Activated CD8-positive, alpha-beta T cell treated with anti-CD3 and anti-CD28 coated beads, Interleukin-2, amount 10 ng/mL, durations not matched to agents 7 days and 5 days (primary cell): ENCODE measurements around the gene ABCB9. TPM values are rescaled to one million over a fixed set of nuclear protein-coding genes. Genes with fewer than 3 reads are reported as not detected.

Experiments used
- microRNA-seq: library from miRNA; unstranded; fragments of <30 nt; microRNA quantifications from one replicate; pipeline ENCODE4 v1.2.0, GENCODE V29; 2022
- total RNA-seq, 2 experiments: library from RNA; stranded (reverse); gene quantifications; one replicate each; pipeline ENCODE4 v1.2.3, GENCODE V29; 2021

The ABCB9 gene
- total RNA-seq, 2 experiments from 2014 or later = 5.9 to 6.0 TPM

Small RNA genes lying within 50 kb of the gene (microRNA-seq; reads per million reads assigned to microRNA genes)
- not detected for gene MIR4304

Other genes with a start within 250 kb of the ABCB9 start
- not detected for gene HCAR3, start 249.7 kb downstream of the ABCB9 start, total RNA-seq
- gene HCAR1, start 235.6 kb downstream of the ABCB9 start, total RNA-seq = under 1 TPM; 0.08 TPM
- 10 to 100 TPM; 54.6 to 54.9 TPM for gene DENR, start 213.6 kb downstream of the ABCB9 start, total RNA-seq
- gene CCDC62, start 191.9 kb downstream of the ABCB9 start, total RNA-seq = under 1 TPM; 0.60 to 0.63 TPM
- 10 to 100 TPM; 36.2 to 37.4 TPM for gene HIP1R, start 131.0 kb downstream of the ABCB9 start, total RNA-seq
- 10 to 100 TPM; 24.9 to 26.5 TPM for gene VPS37B, start 70.3 kb downstream of the ABCB9 start, total RNA-seq
- 10 to 100 TPM; 24.1 to 27.0 TPM for gene OGFOD2, start 8.8 kb upstream of the ABCB9 start, total RNA-seq
- 100 to 1,000 TPM; 204 to 213 TPM for gene ARL6IP4, start 14.2 kb upstream of the ABCB9 start, total RNA-seq
- 10 to 100 TPM; 17.7 to 18.3 TPM for gene PITPNM2, start 184.6 kb upstream of the ABCB9 start, total RNA-seq